NCI-H1436 (cell line): ENCODE measurements around the gene SLC16A4.
"Not testable (repeated sequence)": the region's sequence is repeated elsewhere in the genome, so short reads cannot be mapped to it uniquely, and the experiment has no call there.

Source experiments
- DNase-seq: peaks from one replicate; lab custom pipeline; 2025; lab: John Stamatoyannopoulos, UW

SLC16A4 gene

GRCh38 chr1:110390692-110391245 lies at the start of gene SLC16A4:
Gene SLC16A4, minus strand, starts transcription at chr1:110391026. Its CDS starts 1,703 bp downstream, at chr1:110389323.
- no peak for DNase-seq

GRCh38 chr1:110439873-110440272 lies 49.0 kb upstream of the SLC16A4 start:
- not testable (repeated sequence) for DNase-seq

DNA sequence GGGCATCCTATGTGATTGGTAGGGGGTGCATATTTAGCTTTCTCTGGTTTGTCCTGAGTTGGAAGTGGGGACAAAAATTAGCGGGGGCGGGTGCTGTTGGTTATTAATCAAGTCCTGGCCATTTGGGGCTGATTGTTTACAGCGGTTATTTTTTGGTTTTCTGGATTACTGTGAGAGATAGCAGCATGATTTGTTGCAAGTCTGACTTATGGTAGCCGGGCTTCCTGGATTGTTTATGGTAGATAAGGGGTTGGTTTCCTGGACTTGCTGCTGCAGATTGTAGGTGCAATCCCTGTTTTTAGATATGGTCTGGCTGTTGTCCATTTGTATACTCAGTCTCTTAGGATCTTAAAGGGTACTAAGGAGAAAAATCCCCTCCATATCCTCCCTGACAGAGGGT lies 48.1 kb upstream of the SLC16A4 start:
- DNase-seq, result no peak

DNA sequence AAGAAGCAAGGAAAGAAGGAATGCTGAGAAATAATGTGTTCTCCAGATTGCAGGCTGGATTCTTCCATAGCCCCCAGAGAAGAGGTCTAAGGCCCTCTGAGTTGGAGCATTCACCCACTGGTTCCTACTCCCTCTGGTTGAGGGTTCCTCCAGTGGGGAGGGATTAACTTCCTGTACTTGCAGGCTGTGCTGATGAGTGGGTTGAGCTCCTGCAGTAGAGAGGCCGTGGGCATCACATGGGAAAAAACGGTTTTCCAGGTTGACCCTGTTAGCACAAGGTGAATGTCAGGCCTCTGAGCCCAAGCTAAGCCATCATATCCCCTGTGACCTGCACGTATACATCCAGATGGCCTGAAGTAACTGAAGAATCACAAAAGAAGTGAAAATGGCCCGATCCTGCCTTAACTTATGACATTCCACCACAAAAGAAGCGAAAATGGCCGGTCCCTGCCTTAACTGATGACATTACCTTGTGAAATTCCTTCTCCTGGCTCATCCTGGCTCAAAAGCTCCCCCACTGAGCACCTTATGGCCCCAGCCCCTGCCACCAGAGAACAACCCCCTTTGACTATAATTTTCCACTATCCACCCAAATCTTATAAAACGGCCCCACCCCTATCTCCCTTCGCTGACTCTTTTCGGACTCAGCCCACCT lies 46.9 kb upstream of the SLC16A4 start:
- not testable (repeated sequence) for DNase-seq

- DNase-seq, result no peak
These were observed 45.8 kb upstream of the SLC16A4 start for GRCh38 chr1:110436635-110437034.

DNA sequence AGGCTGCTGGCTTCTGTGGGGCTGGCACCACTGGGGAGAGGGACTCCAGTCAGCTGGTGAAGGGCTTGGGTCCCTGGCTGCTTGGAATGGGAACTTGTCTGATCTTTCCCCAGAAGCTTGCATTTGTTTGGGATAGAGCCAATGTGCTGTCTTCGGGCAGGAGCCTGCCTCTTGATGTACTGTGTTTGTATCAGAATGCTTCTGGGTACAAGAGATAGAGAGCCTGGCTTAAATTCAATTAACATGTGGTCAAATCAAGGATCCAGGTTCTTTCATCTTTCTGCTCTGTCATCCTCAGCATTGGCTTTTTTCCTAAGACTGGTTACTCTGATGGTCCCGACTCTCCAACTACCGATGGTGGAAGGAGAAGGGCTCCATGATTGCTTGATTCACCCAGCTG lies 44.1 kb upstream of the SLC16A4 start:
- no peak for DNase-seq

DNA sequence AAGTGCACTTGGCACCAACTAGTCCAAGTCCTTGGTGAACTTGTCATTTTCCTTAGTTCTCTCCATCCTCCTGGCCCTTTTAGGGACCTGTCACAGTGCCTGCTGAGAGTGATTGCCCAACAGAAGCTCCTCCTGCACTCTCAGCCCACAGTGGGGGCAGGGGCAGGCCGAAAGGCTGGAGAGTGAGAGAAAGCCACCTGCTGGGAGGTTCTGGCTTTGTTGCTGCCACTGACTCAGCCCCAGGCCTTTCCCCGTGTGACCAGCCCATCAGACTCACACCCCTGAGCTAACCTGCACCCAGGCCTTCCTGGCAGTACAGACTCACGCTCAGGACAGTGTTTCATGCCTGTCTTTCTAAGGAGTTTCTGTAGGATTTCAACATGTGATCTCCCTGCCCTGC lies 43.0 kb upstream of the SLC16A4 start:
- DNase-seq, result no peak

DNA sequence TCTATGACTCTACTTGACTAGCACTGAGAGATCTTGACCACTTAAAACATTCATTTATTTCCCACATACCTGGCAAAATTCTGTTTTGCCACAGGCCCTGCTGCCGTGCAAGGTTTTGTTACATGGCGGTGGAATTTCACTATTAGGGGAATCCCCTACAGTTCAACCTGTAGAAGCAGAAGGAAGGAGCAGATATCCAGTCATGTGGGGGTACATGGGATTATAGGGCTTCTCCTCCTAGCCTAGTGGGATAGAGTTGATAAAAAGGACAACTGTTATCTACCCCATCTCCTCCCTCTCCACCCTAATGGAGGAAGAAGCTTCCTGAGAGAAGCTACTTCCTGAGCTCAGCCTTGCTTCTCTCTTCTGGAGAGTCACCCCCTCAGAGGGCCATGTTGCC lies 42.4 kb upstream of the SLC16A4 start:
- DNase-seq, result no peak

- no peak for DNase-seq
These were observed 40.1 kb upstream of the SLC16A4 start for GRCh38 chr1:110430901-110431300.

DNA sequence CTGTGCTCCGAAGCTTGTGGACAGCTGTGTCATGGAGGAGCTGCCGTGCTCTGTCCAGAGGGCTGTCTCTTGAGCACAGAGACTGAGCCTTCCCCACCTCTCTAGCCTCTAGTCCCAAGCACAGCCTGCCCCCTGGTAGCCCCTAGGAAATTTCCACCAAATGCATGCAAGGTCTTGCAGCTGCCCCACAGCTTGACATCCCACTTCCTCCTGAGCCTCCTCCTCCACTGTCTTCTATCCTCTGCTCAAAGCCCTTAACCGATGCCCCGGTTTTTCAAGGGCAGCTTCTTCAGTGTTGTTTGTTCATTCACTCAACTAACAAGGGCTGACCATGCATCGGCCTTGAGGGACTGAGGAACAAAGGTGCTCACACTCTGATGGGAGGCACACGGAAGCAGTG lies 39.5 kb upstream of the SLC16A4 start:
- DNase-seq, result no peak

- no peak for DNase-seq
These were observed 38.1 kb upstream of the SLC16A4 start for GRCh38 chr1:110428946-110429345.

DNA sequence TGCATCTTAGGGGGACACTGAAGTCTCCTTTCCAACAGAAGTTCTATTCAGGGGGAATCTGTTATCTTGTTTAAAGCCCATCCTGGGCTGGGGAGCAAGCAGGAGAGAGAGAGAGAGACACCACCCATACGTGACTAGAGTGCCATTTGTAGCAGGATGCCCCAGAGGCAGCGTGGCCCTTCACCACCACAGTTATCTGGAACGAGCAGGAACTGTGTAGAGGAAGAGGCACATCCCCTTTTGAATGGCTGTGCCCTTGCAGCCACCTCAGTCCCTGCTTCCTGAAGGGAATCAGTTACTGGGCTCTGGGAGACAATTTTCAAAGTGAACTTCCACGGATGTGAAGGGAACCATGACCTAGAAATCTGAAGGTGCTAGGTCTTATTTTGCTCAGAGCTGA lies 36.0 kb upstream of the SLC16A4 start:
- DNase-seq, result no peak

DNA sequence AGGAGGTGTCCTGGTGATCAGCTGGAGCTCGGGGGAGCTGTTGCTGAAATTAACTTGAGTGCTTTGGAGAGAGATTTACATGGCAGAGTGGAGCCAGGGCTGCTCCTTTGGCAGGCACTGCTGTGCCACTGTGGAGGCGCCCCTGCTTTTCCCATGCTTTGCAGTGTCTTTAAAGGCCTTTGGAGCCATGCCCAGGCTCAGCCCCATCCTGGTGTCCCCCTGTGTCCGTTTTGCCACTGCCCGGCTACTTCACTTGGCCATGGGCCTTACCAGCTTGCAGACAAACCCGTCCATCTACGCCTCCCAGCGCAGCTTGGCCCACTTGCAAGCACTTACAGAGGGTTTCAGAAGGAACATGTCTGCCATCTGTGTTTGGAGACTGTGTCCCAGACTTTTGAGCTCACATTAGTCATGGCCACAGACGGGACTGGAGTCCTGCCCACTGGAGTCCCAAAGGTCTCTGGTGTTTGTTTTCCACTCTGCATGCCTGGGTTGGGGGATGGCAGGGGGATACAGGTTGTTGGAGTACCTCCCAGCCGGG lies 34.9 kb upstream of the SLC16A4 start:
- DNase-seq, result no peak

GRCh38 chr1:110424699-110425611 lies 34.1 kb upstream of the SLC16A4 start:
- no peak for DNase-seq

DNA sequence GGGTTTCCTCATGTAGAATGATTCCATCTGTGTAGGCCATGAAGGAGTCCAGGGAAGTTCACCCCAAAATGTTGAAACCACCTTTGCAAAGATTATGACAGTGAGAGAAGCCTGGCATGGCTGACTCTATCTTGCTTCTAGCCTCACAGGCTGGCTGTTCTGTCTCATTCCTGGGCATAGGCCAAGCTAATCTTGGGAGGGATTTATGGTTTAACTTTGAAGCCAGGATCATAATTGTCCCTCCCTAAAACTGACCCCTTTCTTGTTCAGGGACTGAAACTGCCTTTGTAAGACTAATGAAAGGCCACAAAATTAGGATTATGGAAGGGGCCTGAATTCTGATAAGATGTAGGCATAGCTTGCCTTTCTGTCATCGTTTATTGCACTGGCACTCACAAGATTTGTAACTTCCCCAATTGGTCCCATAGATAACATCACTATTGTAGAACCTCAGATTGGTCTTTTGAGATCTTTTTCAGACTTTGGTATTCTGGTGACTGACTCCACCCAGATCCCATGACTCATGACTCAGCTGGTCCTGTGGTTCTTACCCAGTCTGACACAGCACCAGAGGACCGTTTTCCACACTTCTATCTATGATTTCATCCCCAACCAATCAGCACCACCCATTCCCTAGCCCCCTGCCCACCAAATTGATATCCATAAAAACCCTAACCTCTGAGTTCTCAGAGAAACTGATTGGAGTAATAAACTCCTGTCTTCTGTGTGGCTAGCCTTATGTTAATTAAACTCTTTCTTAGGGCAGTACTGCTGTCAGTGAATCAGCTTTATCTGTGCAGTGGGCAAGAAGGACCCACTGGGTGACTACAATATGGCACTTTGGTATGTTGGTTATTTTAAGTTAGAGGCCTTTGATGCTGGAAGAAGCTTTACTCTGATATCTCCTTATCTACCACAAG lies 30.3 kb upstream of the SLC16A4 start:
- no peak for DNase-seq

DNA sequence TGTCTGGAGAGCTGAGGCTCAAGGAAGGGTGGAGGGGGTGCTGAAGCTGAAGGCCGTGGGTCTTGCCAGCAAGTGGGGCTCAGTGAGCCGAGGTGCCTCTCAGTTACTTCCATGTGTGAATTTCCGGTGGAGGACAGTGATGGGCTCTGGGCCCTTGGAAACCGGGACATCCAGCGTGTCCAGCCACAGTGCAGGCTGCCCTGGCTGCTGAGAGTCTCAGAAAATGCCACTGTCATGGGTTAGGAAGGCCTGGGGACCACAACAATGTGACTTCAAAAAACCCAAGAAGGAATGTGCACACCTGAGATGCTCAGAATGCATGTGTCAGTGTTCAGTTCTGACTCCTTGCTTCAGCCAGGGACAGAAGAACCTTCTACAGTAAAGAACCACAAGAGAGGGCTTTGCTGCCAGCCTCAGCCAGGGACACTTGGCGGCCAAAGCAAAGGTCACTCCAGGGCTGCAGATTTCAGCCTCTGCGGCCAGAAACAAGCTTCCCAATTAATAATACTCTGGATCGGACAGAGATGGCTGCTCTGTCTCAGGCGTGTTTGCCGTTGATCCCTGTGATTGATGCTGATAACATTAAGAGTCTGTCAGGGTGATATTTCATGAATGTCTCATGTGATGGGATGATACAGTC lies 29.3 kb upstream of the SLC16A4 start:
- DNase-seq, result no peak

GRCh38 chr1:110418729-110419128 lies 27.9 kb upstream of the SLC16A4 start:
- DNase-seq, result no peak

DNA sequence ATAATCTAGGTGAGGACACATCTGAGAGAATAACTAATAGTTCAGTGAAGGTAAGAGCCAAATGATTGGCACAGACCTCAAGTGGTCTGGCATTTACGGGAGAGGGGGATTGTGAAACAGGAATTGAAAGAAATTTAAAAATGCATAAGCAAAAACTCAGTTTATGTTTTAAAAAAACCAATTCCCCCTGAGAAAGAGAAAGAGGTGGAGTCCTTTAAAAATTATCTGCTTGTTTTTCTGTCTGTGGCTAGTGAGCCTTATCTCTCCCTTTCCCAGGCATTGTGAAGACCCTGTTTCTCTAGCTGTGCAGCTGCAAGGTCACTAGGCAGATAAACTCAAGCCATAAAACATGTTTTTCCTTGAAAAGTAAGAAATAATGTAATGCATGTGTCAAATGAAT lies 22.2 kb upstream of the SLC16A4 start:
- not testable (repeated sequence) for DNase-seq

- peak; percentile 48 for DNase-seq
These were observed 21.8 kb upstream of the SLC16A4 start for GRCh38 chr1:110412576-110412975.

GRCh38 chr1:110411173-110411735 lies 20.4 kb upstream of the SLC16A4 start:
- no peak for DNase-seq

- DNase-seq, result no peak
These were observed 18.5 kb upstream of the SLC16A4 start for GRCh38 chr1:110409316-110409715.
